Left renal pelvis (tissue), 4 donors: Measurements from ENCODE around the gene NAA60. TPM values are rescaled to one million over a fixed set of nuclear protein-coding genes. Genes with fewer than 3 reads are reported as not detected.

Experiments
- DNase-seq, 4 donors: peaks; one replicate each; pipeline ENCODE4 v3.0.0-alpha.2; 2013; ENCODE audit warnings: low read depth in 4 of 4, low spot score in 3 of 4
- polyA plus RNA-seq, 4 donors: library from polyadenylated mRNA; unstranded; fragments of 120-200 nt; gene quantifications; one replicate each; pipeline ENCODE4 v1.2.1, GENCODE V29; 2013; ENCODE audit not compliant: insufficient read length in 4 of 4

Gene NAA60
- polyA plus RNA-seq, result 10 to 100 TPM; 48.3 to 83.9 (median 69.6) TPM

GRCh38 chr16:3443108-3444031 is at the start of gene NAA60, which contains the start of gene ZNF597:
Gene NAA60, plus strand, starts transcription at chr16:3443680. Its CDS starts 32,548 bp downstream, at chr16:3476228.
Gene ZNF597, minus strand, starts transcription at chr16:3443504. Its CDS starts 351 bp downstream, at chr16:3443153.
- peak in 2 of 4 donors; percentile 76 to 86 for DNase-seq

GRCh38 chr16:3400446-3400778 is 43.1 kb upstream of the NAA60 start:
- DNase-seq, result peak in 2 of 4 donors; percentile 7 to 8

- DNase-seq, result peak; percentile 97 to 99 (median 98)
Measured at GRCh38 chr16:3400779-3401688, 42.4 kb upstream of the NAA60 start, which contains the start of the genes ZNF174 and ZSCAN32. Gene ZNF174, plus strand, starts transcription at chr16:3401215. Its CDS starts 790 bp downstream, at chr16:3402005. Gene ZSCAN32, minus strand, starts transcription at chr16:3401004. Its CDS starts 3,447 bp downstream, at chr16:3397557.

- DNase-seq, result peak in 2 of 4 donors; percentile 5
Measured at GRCh38 chr16:3401719-3402397, 41.6 kb upstream of the NAA60 start.

- no peak for DNase-seq
Measured at GRCh38 chr16:3408561-3409197, 34.8 kb upstream of the NAA60 start.

- DNase-seq, result no peak
Measured at GRCh38 chr16:3413730-3414379, 29.6 kb upstream of the NAA60 start.

GRCh38 chr16:3431779-3432219 is 11.7 kb upstream of the NAA60 start:
- no peak for DNase-seq

- no peak for DNase-seq
Measured at GRCh38 chr16:3434373-3434772, 9.1 kb upstream of the NAA60 start.

- no peak for DNase-seq
Measured at GRCh38 chr16:3439637-3440036, 3.8 kb upstream of the NAA60 start.

- no peak for DNase-seq
Measured at GRCh38 chr16:3444032-3444388, 530 bp downstream of the NAA60 start.

- no peak for DNase-seq
Measured at GRCh38 chr16:3454093-3454492, 10.6 kb downstream of the NAA60 start.

GRCh38 chr16:3454631-3455147 is 11.2 kb downstream of the NAA60 start:
- DNase-seq, result no peak

GRCh38 chr16:3457434-3458252 is 14.2 kb downstream of the NAA60 start:
- peak; percentile 72 to 80 (median 76) for DNase-seq

- no peak for DNase-seq
Measured at GRCh38 chr16:3458278-3458851, 14.9 kb downstream of the NAA60 start.

GRCh38 chr16:3458852-3459361 is 15.4 kb downstream of the NAA60 start:
- DNase-seq, result peak in 1 of 4 donors; percentile 53

- DNase-seq, result no peak
Measured at GRCh38 chr16:3459401-3460090, 16.1 kb downstream of the NAA60 start.

GRCh38 chr16:3460121-3460520 is 16.6 kb downstream of the NAA60 start:
- DNase-seq, result no peak
